Stimulated activated CD4-positive, alpha-beta T cell treated with anti-CD3 and anti-CD28 coated beads, Interleukin-1b, Interleukin-23, amount 100 ng/mL, for 24 hours (primary cell): ENCODE measurements around the gene CENPF.
"Not testable (repeated sequence)": the region's sequence is repeated elsewhere in the genome, so short reads cannot be mapped to it uniquely, and the experiment has no call there.

Experiments
- DNase-seq, 4 experiments: peaks; one replicate each; pipeline ENCODE4 v3.0.0-alpha.2; 2020; ENCODE audit warnings: low read depth in 4 of 4, low spot score in 1 of 4

The CENPF gene

DNA sequence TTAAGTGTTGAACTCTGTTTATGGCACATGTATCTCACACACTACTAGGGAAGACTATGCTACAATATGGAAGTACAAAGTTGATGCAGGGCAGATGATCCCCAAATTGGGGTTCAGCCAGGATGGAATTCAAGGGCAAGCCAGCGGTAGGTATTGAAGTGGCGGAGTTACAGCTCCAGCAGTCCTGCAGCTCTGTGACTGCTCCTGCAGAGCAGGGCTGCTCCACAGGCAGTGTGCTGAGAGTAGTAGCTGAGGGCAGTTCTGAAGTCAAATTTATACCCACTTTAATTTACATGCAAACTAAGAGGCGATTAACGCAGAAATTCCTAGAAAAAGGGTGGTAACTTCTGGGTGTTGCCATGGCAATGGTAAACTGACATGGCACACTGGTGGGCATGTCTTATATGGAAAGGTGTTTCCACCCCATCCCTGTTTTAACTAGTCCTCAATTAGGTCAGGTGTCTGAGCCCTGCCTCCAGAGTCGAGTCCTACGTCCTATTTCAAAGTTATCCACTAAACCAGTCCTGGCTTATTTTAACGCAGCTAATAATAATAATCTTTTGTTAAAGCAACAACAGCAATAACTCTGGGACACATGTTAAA is 20.6 kb upstream of the CENPF start:
- DNase-seq: no peak

DNA sequence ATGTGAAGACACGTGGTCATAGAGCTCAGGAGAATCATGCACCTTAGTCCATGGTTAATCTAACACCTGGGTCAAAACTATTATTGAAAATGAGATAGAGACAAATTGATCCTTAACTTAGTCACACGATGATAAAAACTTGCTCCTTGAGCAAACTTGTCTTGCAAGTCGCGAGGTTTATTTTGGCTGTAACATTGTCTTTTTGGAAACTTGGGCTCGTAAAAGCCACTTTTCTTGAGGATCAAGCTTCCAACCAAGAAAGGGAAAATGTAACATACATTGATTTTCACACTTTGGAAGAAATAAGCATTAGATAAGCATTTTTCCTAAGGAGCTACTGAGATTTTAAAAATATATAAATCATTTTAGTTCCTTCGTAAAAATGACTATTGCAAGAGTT is 19.9 kb upstream of the CENPF start:
- DNase-seq: no peak

DNA sequence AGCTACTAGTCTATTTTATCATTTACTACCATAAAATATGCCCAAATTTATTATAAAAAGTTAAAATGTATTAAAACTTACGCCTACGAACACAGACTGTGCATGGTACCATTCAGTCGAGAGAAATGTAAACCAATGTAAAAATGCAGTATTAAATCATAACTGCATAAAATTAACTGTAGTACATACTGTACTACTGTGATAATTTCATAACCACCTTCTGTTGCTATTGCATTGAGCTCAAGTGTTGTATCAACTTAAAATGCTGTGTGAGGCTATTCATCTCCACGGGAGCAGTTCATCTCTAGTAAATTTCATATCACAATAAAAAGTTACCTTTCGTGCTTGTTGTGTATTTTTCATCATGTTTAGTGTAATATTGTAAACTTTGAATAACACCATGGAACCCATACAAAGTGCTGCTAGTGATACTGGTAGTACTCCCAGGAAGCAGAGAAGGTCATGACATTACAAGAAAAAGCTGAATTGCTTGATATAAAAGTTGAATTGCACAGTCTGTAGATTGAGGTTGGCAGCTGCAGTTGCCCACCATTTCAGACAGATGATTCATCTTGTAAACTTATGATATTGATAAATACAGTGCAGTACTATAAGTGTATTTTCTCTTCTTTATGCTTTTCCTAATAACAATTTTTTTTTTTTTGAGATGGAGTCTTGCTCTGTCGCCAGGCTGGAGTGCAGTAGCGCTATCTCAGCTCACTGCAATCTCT is 19.0 kb upstream of the CENPF start:
- DNase-seq: no peak

DNA sequence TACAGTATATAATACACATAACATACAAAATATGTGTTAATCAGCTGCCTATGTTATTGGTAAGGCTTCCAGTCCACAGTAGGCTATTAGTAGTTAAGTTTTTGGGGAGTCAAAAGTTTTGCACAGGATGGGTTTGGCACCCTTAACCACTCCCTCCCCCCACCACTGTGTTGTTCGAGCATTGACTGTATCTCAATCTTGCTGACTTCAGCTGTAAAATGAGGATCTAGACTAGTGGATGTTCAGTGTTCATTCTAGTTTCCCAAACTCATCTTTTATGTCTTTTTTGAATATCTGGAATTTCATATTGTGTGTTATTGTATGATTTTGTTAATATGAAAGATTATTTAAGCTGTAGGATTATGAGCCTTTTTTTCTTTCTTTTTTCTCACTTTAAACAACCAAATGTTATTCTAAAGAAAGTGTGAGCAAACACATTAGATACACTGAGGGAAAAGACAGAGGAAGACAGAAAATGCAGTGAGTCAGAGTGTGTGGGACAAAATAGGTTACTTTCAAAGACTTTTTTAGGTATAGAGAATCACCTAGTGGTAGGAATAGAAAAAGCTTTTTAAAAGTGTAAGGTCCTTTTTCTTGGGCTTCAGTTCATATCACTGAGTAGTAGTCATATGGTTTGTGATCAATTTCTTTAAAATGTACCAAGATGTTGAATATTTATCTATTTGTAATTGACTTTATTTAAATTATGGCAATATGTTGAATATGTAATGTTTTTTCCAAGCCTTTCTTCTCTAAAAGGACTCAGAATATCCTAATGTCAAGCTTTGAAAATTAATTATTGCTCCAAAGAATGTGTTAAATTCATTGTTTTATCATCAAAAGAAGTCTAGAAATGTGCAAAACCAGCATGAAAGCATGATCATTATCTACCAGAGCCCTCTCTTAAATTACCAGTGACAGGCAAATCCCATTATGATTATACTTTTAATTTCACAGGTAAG is 17.9 kb upstream of the CENPF start:
- no peak for DNase-seq

DNA sequence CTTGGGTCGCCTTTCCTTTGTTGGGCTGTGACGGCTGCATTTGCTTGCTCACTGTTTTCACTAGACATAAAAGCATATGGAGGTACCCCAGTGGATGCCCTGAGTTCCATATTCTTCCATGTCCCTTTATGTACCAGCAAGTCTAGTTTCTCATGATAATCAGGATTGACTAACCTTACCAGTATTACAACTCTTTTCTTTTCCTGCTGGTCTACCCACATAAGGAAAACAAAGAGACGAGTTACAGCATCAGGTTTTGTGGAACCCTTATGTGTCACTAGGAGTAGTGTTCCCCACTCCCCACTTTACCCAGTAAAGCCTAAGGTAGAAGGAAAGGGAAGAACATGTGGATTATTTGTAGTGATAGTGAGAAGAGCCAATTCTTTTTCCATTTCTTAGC is 16.4 kb upstream of the CENPF start:
- no peak for DNase-seq

DNA sequence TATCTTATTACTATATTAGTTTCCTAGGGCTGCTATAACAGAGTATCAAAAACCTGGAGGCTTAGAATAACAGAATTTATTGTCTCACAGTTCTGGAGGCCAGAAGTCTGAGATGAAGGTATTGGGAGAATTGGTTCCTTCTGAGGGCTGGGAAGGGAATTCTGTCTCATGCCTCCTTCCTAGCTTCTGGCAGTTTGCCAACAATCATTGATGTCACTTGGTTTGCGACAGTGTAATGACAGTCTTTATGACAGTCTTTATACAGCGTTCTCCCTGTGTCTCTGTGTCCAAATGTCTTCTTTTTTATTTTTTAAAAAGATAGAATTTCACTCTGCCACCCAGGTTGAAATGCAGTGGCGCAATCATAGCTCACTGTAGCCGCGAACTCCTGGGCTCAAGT is 15.8 kb upstream of the CENPF start:
- DNase-seq: no peak

DNA sequence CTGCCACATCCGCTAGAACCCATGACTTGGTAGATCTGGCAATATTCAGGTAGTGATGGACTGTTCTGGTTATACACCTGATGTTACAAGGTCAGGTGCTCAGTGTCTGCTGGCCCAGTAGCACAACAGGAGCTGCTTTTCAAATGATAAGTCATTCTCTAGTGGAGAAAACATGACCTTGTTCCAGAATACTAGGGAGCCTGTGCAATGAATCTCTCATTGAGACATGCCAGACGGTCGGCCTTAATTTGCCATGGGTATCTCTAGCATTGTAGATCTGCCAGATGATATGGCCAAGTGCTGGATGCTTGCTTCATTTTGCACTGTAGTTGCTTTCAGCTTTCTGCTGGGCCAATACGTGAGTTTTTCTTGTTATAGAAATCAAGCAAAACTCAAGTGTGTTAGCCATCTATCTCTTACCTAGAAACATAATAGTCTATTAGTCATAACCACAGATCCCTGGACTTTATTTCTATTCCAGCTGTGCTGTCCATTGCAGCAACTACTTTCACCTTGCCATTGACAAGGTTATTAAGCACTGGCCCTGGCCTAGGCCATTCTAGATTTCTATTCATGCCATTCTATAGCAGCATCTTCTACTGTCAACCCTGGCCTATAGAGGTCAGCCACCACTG is 13.9 kb upstream of the CENPF start:
- DNase-seq: no peak

DNA sequence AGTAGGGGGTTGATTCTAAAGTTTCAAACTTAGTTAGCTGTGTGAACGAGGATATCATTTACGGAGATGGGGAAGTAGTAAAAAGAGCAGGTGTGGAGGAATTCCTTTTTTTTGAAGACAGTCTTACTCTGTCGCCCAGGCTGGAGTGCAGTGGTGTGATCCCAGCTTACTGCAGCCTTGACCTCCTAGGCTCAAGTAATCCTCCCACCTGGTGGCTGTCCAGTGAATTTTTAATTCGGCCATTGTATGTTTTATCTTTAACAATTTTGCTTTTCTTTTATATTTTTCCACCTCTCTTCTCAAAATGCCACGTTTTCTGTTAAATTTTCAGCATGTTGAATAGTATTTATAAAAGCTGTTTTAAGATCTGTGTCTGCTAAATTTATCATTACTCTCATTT is 12.3 kb upstream of the CENPF start:
- DNase-seq: no peak

DNA sequence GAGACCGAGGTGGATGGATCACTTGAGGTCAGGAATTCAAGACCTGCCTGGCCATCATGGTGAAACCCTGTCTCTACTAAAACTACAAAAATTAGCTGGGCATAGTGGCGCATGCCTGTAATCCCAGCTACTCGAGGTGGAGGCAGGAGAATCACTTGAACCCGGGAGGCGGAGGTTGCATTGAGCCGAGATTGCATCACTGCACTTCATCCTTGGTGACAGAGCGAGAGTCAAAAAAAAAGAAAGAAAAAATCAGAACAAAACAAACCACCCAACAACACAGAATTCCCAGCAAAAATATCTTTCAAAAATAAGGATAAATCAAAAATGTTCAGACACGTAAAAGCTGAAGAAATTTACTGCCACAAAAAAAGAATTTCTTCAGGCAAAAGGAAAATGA is 11.1 kb upstream of the CENPF start:
- not testable (repeated sequence) for DNase-seq

DNA sequence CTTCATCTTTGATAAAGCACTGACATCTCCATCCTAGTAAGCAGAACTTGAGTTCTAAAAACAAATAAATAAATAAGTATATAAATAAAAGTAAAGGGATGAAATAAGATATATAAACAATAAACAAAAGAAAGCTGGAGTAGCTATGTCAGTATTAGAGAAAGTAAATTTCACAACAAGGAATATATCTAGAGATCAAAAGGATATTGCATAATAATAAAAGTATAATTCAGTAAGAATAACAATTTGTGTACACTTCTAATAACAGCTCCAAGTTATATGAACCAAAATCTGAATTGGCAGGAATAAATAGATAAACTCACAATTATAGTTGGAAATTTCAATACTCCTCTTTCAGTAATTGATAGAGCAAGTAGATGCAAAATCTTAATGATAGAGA is 9.8 kb upstream of the CENPF start:
- DNase-seq: no peak

DNA sequence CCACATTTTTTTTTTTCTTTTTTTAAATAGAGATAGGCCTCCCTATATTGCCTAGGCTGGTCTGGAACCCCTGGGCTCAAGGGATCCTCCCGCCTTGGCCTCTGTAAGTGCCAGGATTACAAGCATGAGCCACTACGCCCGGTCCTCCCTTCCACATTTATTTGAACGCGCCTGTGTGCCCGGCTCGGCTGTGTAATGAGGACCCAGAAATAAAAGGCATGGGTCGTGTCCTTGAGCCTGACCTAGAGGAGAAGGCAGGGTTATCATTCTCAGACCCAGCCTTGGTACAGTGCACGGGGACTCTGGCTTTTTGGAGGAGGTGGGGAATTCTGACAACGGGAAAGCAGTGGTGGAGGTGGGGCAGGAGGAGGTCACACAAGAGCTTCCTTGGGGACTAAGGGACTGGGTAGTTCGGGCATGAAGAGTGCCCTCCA is 841 bp downstream of the CENPF start:
- no peak for DNase-seq

DNA sequence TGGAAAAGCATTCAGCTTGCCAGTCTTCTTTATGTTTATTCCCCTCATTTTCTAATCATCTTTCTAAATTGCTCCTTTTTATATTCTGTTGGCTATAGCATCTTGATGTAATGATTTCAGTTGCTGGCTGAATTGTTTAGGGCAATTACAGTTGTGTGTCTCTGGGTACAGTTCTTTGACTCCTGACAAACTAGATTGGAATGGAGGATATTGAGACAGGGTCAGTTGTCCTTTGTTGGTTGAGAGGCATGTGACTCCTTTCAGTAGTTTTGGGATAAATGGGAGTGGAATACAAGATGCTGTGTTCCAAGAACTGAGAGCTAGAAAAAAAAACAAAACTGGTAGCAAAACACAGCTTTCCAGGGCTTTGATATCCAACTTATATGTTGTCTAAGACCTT is 1.5 kb downstream of the CENPF start:
- DNase-seq: no peak

DNA sequence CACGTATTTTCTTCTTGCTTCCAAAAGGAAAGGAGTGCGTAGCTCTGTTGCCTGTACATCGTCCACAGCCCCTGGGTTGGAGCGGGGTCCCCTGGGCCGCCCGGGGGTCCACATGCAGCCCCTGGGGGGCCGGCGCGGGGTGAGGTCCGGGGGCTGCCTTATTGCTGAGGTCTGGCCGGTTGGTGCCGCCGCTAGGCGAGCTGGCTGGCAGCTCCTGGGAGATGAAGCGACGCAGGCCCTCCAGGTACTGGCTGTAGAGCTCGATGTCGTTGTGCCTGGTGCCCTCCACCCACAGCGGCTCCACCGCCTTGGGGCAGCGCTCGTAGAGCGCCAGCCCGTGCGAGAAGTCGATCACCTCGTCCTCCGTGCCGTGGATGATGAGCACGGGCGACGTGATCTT is 2.5 kb downstream of the CENPF start:
- not testable (repeated sequence) for DNase-seq

DNA sequence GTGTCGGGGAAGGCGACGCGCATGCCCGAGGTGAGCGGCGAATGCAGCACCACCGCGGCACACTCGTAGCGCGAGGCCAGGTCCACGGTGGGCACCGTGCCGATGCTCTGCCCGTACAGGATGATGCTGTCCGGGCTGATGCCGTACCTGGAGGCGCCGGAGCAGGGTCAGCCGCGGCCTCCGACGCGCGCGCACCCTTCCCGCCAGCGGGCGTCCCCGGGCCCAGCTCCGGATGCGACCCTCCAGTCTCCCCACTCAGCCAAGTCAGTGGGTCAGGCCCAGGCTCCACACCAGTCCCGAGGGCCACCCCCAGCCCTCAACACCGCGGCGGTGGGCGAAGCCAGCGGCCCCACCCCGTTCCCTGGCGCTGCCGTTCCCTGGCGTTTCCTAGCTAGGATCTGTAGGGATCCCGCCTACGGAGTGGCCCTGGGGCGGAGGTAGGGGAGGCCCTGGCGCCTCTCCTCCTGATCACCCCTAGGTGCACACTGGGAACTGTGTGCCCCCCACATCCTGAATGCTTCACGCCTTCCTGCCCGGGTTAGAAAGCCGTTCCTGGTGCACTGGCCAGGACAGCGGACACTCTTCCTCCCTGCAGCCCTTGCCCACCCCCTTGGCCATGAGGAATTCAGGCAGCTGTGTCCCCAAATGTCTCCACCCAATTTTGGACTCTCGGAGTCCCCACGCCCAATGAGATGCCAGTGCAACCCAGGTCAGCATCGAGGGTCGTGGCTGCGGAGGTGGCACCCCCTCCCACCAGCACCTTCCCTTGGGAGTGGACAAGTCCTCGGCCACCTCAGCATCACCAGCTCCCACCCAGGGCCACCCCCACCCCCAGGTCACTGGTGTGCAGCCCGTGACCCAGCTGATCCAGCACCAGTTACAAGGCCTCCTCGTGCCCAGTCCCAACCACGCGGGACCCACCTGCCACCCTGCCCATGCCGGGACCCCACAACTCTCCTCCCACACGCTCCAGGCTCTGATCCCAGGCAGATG is 3.2 kb downstream of the CENPF start:
- DNase-seq: not testable (repeated sequence)

DNA sequence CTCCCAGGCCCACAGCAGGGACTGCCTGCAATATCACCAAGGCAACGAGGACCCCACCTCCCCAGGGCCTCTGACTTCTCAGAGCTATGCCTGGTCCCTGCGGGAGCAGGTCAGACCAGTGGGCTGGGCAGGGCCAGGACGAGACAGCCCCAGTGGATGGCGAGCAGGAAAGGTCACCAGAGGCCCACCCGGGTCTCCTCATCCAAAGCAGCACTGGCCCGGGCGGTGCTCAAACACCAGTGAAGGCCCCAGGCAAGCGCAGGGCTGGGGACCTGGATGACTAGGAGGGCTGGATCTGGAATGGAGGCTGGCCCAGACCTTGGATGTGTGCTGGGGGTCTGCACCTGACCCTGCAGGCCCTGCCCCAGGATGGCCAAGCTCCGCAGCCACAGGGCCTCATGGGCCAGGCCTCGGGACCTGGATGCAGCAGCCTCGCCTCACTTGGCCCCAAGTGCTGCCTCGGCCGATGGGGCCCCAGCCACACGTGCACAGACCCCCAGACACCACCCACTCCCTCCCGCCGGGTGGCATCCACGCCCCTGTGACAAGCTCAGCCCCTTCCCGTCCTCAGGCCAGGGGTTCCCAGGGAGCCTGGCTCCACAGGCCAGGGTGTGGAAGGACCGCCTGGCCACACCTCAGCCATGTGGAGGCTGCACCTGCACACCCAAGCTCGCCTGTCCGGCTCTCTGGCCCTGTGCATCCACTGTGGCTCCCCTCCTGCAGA is 4.7 kb downstream of the CENPF start:
- DNase-seq: not testable (repeated sequence)

DNA sequence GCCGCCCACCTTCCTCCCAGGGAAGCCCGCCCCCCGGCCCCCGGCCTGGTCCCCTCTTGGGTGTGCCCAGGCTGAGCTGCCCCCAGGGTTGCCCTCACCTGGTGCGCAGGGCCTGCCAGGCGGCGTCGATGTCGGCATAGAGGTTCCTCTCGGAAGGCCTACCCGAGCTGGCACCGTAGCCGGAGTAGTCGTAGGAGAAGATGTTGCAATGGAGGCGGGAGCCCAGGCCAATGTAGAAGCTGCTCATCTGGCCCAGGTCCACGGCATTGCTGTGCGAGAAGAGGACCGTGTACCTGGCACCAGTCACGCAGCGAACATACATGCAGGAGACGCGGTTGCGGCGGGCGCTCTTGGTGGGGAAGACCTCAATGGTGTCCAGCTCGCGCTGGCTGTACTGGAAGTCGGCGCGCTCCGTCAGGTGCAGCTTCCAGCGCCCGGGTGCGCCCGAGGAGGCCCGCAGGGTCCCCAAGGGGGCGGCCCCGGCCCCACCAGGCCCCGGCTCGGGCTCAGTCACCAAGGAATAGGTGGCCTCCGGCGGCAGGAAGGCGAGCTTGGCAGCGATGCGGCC is 5.3 kb downstream of the CENPF start:
- DNase-seq: not testable (repeated sequence)

DNA sequence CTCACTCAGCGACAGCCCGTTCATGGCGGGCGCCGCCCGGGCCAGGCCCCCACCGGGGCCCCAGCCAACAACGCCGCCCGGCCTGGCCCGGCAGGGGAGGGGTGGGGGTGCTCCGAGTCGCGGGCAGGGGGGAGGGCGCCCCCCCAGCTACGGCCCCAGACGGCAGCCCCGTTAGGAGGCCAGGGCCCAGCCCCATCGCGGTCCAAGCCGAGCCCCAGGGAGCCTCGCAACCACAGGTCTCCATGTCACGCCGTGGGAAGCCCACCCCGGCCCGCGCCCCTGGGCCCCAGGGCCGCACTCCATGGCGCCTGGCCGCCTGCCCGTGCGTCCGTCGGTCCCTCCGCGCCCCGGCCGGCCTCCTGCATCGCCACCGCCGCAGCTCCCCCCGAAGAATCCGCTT is 5.8 kb downstream of the CENPF start:
- not testable (repeated sequence) for DNase-seq

DNA sequence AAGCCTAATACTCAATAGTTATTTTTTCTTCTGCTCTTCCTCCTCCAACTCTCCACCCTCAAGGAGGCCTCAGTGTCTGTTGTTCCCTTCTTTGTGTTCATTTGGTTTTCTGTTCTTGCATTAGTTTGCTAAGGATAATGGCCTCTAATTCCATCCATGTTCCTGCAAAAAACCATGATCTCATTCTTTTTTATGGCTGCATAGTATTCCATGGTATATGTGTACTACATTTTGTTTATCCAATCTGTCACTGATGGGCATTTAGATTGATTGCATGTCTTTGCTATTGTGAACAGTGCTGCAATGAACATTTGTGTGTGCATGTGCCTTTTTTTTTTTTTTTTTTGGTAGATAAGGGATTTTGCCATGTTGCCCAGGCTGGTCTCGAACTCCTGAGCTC is 6.7 kb downstream of the CENPF start:
- no peak for DNase-seq

DNA sequence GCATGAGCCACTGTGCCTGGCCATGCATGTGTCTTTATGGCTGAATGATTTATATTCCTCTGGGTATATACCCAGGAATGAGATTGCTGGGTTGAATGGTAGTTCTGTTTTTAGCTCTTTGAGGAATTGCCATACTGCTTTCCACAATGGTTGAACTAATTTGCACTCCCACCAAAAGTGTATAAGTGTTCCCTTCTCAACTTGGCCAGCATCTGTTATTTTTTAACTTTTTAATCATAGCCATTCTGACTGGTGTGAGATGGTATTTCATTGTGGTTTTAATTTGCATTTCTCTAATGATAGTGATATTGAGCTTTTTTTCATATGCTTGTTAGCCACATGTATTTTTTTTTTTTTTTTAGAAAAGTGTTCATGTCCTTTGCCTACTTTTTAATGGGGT is 7.1 kb downstream of the CENPF start:
- DNase-seq: not testable (repeated sequence)
